ENCODE measurements around the gene LSM11.

DNA sequence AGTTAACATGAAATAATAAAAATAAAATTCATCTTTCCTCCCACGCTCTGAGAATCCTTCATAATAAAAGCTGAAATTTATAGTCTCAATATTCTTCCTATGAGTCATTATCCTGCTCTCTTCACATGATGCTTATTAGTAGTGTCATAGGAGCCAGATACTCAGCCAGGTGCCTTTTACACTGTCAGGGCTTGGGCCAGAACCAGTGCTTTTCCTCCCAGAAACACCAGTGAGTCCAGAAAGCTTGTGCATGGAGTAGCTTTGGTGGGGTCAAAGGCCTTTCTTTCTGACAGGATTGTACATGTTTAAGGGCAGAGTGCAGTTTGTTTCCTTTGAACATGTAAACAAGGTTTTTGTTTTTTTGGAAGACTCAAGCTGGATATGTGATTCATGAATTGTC lies 6.8 kb downstream of the LSM11 start:
- TF ChIP-seq, protein P1, sequence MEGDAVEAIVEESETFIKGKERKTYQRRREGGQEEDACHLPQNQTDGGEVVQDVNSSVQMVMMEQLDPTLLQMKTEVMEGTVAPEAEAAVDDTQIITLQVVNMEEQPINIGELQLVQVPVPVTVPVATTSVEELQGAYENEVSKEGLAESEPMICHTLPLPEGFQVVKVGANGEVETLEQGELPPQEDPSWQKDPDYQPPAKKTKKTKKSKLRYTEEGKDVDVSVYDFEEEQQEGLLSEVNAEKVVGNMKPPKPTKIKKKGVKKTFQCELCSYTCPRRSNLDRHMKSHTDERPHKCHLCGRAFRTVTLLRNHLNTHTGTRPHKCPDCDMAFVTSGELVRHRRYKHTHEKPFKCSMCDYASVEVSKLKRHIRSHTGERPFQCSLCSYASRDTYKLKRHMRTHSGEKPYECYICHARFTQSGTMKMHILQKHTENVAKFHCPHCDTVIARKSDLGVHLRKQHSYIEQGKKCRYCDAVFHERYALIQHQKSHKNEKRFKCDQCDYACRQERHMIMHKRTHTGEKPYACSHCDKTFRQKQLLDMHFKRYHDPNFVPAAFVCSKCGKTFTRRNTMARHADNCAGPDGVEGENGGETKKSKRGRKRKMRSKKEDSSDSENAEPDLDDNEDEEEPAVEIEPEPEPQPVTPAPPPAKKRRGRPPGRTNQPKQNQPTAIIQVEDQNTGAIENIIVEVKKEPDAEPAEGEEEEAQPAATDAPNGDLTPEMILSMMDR (conservative IDR thresholded peaks at IDR 0.05; ENCODE audit: low read length), result no peak
- TF ChIP-seq EZH2phosphoT487 (IDR thresholded peaks at IDR 0.05; ENCODE audit: borderline replicate concordance), result no peak

Data from Loucy (cell line).